ENCODE data around the gene RANBP3. TPM values are rescaled to one million over a fixed set of nuclear protein-coding genes. Genes with fewer than 3 reads are reported as not detected.

The RANBP3 gene
- total RNA-seq, result 32.1 and 41.9 TPM in 2 replicates

GRCh38 chr19:5977785-5978605 lies at the start of gene RANBP3:
Gene RANBP3 (minus strand): TSS chr19:5978140. CDS start chr19:5978082, 58 bp downstream.

GRCh38 chr19:5913739-5914357 lies 64.1 kb downstream of the RANBP3 start, which contains the start of gene CAPS:
Gene CAPS (plus strand): TSS chr19:5914254. CDS start chr19:5914407, 153 bp downstream.

GRCh38 chr19:5904352-5905113 lies 73.4 kb downstream of the RANBP3 start, which contains the start of gene VMAC:
Gene VMAC (plus strand): TSS chr19:5904872. CDS start chr19:5904891, 19 bp downstream.

GRCh38 chr19:5903624-5904351 lies 74.2 kb downstream of the RANBP3 start, which contains the start of gene NDUFA11:
Gene NDUFA11 (minus strand): TSS chr19:5903790. CDS start chr19:5903708, 82 bp downstream.

Other genes with a start within 250 kb of the RANBP3 start
- 0.34 and 0.50 TPM in 2 replicates for gene PRR22, start 193.4 kb downstream of the RANBP3 start, total RNA-seq
- 29.2 and 41.4 TPM in 2 replicates for gene DUS3L, start 187.0 kb downstream of the RANBP3 start, total RNA-seq
- 0.28 and 0.68 TPM in 2 replicates for gene NRTN, start 173.1 kb downstream of the RANBP3 start, total RNA-seq
- gene FUT6, start 138.4 kb downstream of the RANBP3 start, total RNA-seq, result 1.0 and 8.1 TPM in 2 replicates
- 14.2 and 18.5 TPM in 2 replicates for gene FUT3, start 126.7 kb downstream of the RANBP3 start, total RNA-seq
- under 0.01 TPM in 1 of 2 replicates, not detected in the other for gene FUT5, start 107.6 kb downstream of the RANBP3 start, total RNA-seq
- 111 and 182 TPM in 2 replicates for gene NDUFA11, start 74.3 kb downstream of the RANBP3 start, total RNA-seq
- gene VMAC, start 73.3 kb downstream of the RANBP3 start, total RNA-seq, result 5.1 and 5.6 TPM in 2 replicates
- 1.7 and 6.3 TPM in 2 replicates for gene CAPS, start 63.9 kb downstream of the RANBP3 start, total RNA-seq
- gene RFX2, start 132.4 kb upstream of the RANBP3 start, total RNA-seq, result 4.8 and 5.6 TPM in 2 replicates
- not detected in 2 replicates for gene ACSBG2, start 157.5 kb upstream of the RANBP3 start, total RNA-seq